Testis (tissue), 3 donors: ENCODE results near the gene WDR4. TPM values are rescaled to one million over a fixed set of nuclear protein-coding genes. Genes with fewer than 3 reads are reported as not detected.
"Not testable (repeated sequence)": the region's sequence is repeated elsewhere in the genome, so short reads cannot be mapped to it uniquely, and the experiment has no call there.

Source experiments
- DNase-seq: peaks from one replicate; pipeline ENCODE4 v3.0.0-alpha.2; 2019
- H3K27ac ChIP-seq, 2 donors: fragments of 200-600 bp; sonication (generic); one replicate each; pipeline ENCODE4 v1.5.1; 2019
- H3K27me3 ChIP-seq: fragments of 200-600 bp; sonication (generic); one replicate; pipeline ENCODE4 v1.5.1; 2019
- H3K36me3 ChIP-seq: fragments of 200-600 bp; sonication (generic); one replicate; pipeline ENCODE4 v1.5.1; 2017; ENCODE audit warnings: low read depth; ENCODE audit errors: missing control alignments
- H3K4me1 ChIP-seq: fragments of 200-600 bp; sonication (generic); one replicate; pipeline ENCODE4 v1.5.1; 2019
- H3K4me3 ChIP-seq, 2 donors: fragments of 200-600 bp; sonication (generic); one replicate each; pipeline ENCODE4 v1.5.1; 2017 to 2019
- H3K9me3 ChIP-seq: fragments of 200-600 bp; sonication (generic); one replicate; pipeline ENCODE4 v1.5.1; 2017
- CTCF ChIP-seq, 3 experiments: fragments of 450-650 bp in 2 of 3; fragments of 200-600 bp in 1 of 3; sonication (generic) in 1 of 3; IDR thresholded peaks; one replicate each; pipeline ENCODE4 v1.5.1; 2016 to 2019; ENCODE audit warnings: antibody characterized with exemption in 3 of 3, mild to moderate bottlenecking in 2 of 3, moderate library complexity in 1 of 3
- POLR2A ChIP-seq: fragments of 450-650 bp; IDR thresholded peaks from one replicate; pipeline ENCODE4 v1.6.1; 2017; ENCODE audit warnings: antibody characterized with exemption, mild to moderate bottlenecking, moderate library complexity
- WGBS, 2 donors: methylation state at CpG; one replicate each; pipeline ENCODE4 v1.1.5; 2018; 5-methylcytosine and 5-hydroxymethylcytosine counted together
- intact Hi-C: fragments of 100-400 bp; cut with DNase I; formaldehyde crosslinking; loops from one replicate; pipeline ENCODE4 v1.15.1; 2023; ENCODE audit warnings: low total_unique reads
- polyA plus RNA-seq: library from polyadenylated mRNA; stranded (reverse); fragments of 350-450 nt; fragmentation: Illumina TruSeq; extraction: RNeasy Lipid Tissue Mini Kit (QIAGEN cat#74804); gene quantifications from one replicate; pipeline ENCODE4 v1.2.3, GENCODE V29; 2014; ENCODE audit warnings: low read depth, low replicate concordance; ENCODE audit not compliant: insufficient read depth
- total RNA-seq, 2 donors: library from RNA; depleted of rRNA; stranded (reverse); fragments of >200 nt; gene quantifications; one replicate each; pipeline ENCODE4 v1.2.3, GENCODE V29; 2016

WDR4 gene
- total and polyA plus RNA-seq, 3 donors from 2014 or later: 14.2 to 24.9 (median 24.8) TPM

DNA sequence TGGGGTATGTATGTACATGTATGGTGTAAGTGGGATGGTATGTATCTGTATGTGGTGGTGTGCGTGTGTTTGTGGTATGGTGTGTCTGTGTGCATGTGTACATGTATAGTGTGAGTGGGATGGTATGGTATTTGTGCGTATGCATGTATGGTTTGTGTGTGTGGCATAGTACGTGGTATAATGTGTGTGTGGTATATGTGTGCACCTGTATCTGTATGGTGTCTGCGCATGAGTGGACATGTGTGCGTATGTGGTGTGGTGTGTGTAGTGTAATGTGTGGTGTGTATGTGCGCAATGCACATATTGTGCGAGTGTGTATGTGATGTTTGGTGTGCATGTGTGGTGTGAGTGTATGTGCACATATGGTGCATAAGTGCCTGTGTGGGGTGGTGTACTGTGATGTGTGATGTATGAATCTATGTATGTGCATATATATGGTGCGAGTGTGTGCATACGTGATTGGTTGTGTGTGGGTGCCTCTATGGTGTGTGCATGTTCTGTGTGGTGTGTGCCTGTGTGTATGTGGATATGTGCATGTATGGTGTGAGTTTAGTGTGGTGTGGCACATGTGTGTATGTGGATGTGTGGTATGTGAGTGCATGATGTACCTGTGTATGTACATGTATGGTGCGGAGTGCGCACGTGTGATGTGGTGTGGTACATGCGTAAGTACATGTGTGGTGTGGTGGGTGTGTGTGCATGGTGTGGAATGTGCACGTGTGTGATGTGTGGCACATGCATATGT, 38.8 kb downstream of the WDR4 start:
- no peak overlapping the region for H3K27ac ChIP-seq
- 93 to 97% methylated on average over 14 of the region's 14 CpGs for WGBS, 2 donors
- intact Hi-C loops: no loop called here
- peaks cover 7% of the 10 kb centered on the region for H3K4me1 ChIP-seq
- H3K27me3 ChIP-seq: no peaks in the 10 kb centered on the region
- no peaks in the 10 kb centered on the region for H3K9me3 ChIP-seq
- TF ChIP-seq CTCF (IDR thresholded peaks at IDR 0.05) (no peak), POLR2A (no peak)
- H3K36me3 ChIP-seq: no peaks in the 10 kb centered on the region
- no peak overlapping the region for H3K4me3 ChIP-seq
- DNase-seq: no peak

DNA sequence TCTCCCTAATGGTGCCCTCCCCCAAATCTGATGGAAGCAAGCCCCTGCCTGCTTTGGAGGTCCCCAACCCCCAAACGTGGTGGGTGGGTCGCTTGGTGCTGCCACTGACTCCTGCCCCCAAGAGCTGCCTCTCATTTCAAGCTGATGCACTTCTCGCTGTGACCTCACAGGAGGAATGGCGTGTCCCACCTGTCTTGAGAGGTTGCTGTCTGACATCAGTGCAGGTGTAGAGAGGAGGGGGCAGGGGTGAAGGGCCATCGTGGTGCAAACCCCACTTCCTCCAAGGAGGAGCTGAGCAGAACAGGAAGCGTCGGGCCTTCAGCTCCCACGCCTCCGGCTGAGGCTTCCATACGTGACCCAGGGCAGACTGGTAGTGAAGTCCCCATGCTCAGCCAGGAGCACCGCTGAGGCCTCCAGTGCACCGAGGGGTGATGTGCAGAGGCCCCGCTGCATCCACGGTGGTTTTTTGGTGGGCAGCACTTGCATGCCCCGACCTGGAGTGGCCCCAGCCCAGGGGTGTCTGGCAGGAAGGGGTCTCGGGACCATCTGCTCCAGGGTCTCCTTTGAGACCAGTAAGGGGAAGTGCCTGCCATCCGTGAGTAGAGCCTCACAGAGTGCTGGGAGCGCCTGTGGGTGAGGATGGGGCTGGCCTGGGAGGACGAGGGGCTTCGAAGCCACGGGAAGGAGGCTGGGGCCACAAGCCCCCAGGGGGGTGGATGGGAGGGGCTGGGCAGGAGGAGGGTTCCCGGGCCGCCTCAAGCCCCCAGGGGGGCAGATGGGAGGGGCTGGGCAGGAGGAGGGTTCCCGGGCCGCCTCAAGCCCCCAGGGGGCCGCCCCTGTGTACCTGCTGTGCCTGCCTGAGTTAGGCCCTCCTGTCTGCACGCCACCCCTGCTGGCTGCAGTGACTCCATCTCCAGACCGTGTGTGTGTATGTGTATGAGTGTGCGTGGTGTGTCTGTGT, 39.8 kb downstream of the WDR4 start:
- no peak for DNase-seq

GRCh38 chr21:42838212-42838690, 41.1 kb downstream of the WDR4 start:
- H3K9me3 ChIP-seq, H3K4me3 ChIP-seq, H3K36me3 ChIP-seq, H3K27ac ChIP-seq, H3K4me1 ChIP-seq, intact Hi-C loops, H3K27me3 ChIP-seq, DNase-seq: not testable (repeated sequence)
- whole genome bisulfite sequencing, 2 donors: 75 to 91% methylated on average over 8 of the region's 8 CpGs

More for the DNA sequence above, 39.8 kb downstream of the WDR4 start:
- no peak overlapping the region for H3K27ac ChIP-seq
- WGBS, 2 donors: 80 to 92% methylated on average over 22 to 28 of the region's 29 CpGs
- H3K27me3 ChIP-seq: no peaks in the 10 kb centered on the region
- TF ChIP-seq CTCF (IDR thresholded peaks at IDR 0.05) (no peak), POLR2A (no peak)
- intact Hi-C loops: no loop called here
- H3K4me3 ChIP-seq: no peak overlapping the region
- H3K9me3 ChIP-seq: no peaks in the 10 kb centered on the region
- H3K4me1 ChIP-seq: peaks cover 7% of the 10 kb centered on the region
- H3K36me3 ChIP-seq: no peaks in the 10 kb centered on the region

DNA sequence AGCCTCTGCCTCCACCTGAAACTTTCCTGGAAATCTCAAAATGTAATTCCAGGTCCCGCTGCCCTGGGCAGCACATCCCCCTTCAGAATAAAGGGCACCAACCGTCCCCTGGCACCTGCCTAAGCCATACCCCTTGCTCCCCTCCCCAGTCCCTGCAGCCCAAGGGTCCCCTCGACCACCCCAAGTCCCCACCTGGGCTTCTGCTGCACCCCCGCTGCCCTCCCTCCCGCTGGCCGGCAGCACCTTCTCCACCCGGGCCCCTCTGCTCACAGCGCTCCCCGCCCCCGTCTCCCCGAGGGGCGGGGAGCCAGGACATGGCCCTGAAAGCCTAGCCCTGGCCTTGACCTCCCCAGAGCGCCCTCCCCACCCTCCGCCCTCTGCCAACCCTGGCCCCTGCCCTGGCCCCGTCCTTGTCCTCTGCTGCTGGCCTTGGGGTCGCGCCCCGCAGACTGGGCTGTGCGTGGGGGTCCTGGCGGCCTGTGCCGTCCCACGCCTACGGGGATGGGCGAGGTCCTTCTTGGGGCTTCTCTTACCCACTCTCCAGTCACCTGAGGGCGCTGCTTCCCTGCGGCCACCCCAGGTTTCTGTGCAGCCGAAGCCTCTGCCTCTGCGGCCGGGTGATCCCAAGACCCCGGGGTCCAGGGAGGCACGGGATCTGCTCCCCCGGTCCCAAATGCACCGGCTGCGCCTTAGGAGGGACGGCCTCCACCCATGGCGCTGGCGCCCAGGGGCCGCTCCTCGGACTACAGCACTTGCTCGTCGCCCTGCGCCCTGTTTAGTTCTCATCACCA, 41.7 kb downstream of the WDR4 start:
- TF ChIP-seq CTCF (IDR thresholded peaks at IDR 0.05): no peak
- H3K36me3 ChIP-seq: no peaks in the 10 kb centered on the region
- 60 to 61% methylated on average over 27 to 38 of the region's 42 CpGs for WGBS, 2 donors
- no peak overlapping the region for H3K27ac ChIP-seq
- intact Hi-C loops: no loop called here
- no peak for DNase-seq
- no peaks in the 10 kb centered on the region for H3K27me3 ChIP-seq
- no peaks in the 10 kb centered on the region for H3K9me3 ChIP-seq
- peaks cover 7% of the 10 kb centered on the region for H3K4me1 ChIP-seq
- H3K4me3 ChIP-seq: no peak overlapping the region
